KOPT-K1 (cell line): ENCODE data around the gene ATP6V0D1.
A peak's percentile ranks its signal among the peaks of the same experiment; 100 is the strongest.
"Not testable (repeated sequence)": the region's sequence is repeated elsewhere in the genome, so short reads cannot be mapped to it uniquely, and the experiment has no call there.

Experiments
- H3K27ac ChIP-seq: fragments of 200-600 bp; sonication (generic); 2 replicates; pipeline ENCODE4 v1.5.1; 2016; ENCODE audit warnings: antibody characterized with exemption, mild to moderate bottlenecking, low read depth, low read length; ENCODE audit not compliant: poor library complexity, severe bottlenecking
- H3K36me3 ChIP-seq: fragments of 200-600 bp; sonication (generic); 2 replicates; pipeline ENCODE4 v1.5.1; 2017; ENCODE audit warnings: antibody characterized with exemption, mild to moderate bottlenecking, low read length, moderate library complexity; ENCODE audit not compliant: insufficient read depth
- H3K9me3 ChIP-seq: fragments of 200-600 bp; sonication (generic); 2 replicates; pipeline ENCODE4 v1.5.1; 2017; ENCODE audit warnings: antibody characterized with exemption, low read length, mild to moderate bottlenecking; ENCODE audit not compliant: insufficient read depth, poor library complexity, severe bottlenecking

ATP6V0D1 gene

DNA sequence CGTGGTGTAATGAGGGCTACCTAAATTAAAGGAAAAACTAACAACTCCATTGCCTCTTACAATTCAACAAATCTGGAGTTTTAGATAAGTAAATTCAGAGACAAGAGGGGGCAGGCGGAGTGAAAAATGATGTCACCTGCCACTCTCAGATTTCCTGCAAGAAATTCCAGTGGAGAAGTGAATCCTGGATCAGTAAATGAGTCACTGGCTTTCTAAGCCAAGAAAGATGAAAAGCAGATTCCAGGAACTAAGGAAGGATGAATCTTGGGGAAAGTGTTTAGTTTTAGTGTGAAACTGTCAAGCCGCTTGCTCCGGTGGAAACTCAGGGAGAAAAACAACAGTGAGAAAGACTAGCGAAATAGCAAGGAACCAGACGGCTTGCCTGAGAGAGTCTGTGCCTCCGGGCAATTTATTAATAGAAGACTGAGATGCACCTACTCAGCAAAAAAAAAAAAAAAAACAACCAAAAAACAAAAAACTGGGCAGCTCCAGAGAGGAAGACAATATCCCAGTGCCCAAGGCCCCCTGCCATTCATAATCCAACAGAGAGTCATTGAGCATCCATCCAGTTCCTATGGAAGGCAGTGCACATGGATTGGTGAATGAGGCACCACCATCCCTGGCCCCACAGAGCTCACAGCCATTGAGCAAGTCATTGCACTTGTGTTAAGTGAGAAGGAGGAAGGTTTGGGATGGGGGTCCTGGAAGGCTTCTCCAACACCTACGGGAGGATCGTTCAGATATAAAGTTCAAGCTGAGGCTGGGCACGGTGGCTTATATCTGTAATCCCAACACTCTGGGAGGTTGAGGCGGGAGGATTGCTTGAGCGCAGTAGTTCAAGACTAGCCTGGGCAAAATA, 35.6 kb upstream of the ATP6V0D1 start:
- Histone ChIP-seq H3K27ac (no peak overlapping the region), H3K9me3 (no peaks in the 10 kb centered on the region), H3K36me3 (no peaks in the 10 kb centered on the region)

DNA sequence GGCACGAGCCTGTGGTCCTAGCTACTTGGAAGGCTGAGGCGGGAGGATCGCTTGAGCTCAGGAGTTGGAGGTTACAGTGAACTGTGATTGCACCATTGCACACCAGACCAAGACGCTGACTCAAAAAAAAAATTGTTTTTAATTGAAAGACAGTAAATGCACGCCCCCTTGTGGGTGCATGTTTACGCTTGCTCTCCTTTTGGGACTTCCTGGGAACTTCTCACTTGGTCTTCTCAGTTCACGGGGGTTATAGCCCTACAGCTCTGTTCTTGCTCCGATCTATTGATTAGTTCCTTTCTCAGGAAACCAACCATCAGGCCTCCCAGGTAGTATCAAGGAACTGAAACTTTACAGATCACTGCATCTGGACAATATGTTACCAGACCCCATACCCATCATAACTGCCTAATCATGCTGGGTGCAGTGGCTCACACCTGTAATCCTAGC, 33.4 kb upstream of the ATP6V0D1 start:
- H3K36me3 ChIP-seq: no peaks in the 10 kb centered on the region
- peak overlapping the region; percentile 26 for H3K27ac ChIP-seq
- no peaks in the 10 kb centered on the region for H3K9me3 ChIP-seq

DNA sequence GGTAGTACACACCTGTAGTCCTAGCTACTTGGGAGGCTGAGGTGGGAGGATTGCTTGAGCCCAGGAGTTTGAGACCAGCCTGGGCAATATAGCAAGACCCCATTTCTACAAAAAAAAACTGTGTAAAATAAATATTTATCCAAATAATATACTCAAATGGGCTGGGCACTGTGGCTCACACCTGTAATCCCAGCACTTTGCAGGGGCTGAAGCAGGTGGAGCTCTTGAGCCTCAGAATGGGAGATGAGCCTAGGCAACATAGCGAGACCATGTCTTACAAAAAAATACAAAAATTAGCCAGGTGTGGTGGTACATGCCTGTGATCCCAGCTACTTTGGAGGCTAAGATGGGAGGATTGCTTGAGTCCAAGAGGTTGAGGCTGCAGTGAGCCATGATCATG, 32.9 kb upstream of the ATP6V0D1 start:
- not testable (repeated sequence) for H3K27ac ChIP-seq, H3K36me3 ChIP-seq, H3K9me3 ChIP-seq

- Histone ChIP-seq H3K9me3 (no peaks in the 10 kb centered on the region), H3K36me3 (no peaks in the 10 kb centered on the region), H3K27ac (no peak overlapping the region)
Observed at GRCh38 chr16:67509016-67509415, 28.1 kb upstream of the ATP6V0D1 start.

- no peak overlapping the region for H3K27ac ChIP-seq
- H3K36me3 ChIP-seq: no peaks in the 10 kb centered on the region
- no peaks in the 10 kb centered on the region for H3K9me3 ChIP-seq
Observed at GRCh38 chr16:67506468-67506867, 25.5 kb upstream of the ATP6V0D1 start.

- Histone ChIP-seq H3K27ac (no peak overlapping the region), H3K36me3 (peaks cover under 1% of the 10 kb centered on the region; the same call in 1 of the 2 replicates), H3K9me3 (no peaks in the 10 kb centered on the region)
Observed at GRCh38 chr16:67504031-67505021, 23.4 kb upstream of the ATP6V0D1 start.

DNA sequence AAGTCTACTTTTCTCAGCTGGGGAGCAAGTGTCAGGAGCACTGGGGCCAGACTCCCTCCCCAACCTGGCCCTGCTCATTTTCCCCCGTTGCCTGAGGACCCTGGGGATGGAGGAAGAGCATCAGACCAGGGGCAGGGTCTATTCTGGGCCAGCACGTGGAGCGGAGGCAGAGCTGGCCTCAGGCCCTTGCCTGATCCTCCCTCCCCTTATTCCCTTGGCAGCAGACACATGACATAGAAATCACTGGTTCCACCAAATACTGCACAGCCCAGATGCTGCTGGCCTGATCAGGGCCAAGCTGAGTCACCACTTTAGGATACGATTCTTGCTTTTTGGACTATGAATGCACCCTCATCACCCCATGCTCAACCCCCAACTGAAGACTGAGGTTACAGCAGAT, 18.1 kb upstream of the ATP6V0D1 start:
- Histone ChIP-seq H3K27ac (no peak overlapping the region), H3K36me3 (peaks cover 7% of the 10 kb centered on the region; the same call in 1 of the 2 replicates), H3K9me3 (no peaks in the 10 kb centered on the region)

- H3K27ac ChIP-seq: no peak overlapping the region
- peaks cover 25% of the 10 kb centered on the region; the same call in 1 of the 2 replicates for H3K36me3 ChIP-seq
- no peaks in the 10 kb centered on the region for H3K9me3 ChIP-seq
Observed at GRCh38 chr16:67490335-67491096, 9.6 kb upstream of the ATP6V0D1 start.

DNA sequence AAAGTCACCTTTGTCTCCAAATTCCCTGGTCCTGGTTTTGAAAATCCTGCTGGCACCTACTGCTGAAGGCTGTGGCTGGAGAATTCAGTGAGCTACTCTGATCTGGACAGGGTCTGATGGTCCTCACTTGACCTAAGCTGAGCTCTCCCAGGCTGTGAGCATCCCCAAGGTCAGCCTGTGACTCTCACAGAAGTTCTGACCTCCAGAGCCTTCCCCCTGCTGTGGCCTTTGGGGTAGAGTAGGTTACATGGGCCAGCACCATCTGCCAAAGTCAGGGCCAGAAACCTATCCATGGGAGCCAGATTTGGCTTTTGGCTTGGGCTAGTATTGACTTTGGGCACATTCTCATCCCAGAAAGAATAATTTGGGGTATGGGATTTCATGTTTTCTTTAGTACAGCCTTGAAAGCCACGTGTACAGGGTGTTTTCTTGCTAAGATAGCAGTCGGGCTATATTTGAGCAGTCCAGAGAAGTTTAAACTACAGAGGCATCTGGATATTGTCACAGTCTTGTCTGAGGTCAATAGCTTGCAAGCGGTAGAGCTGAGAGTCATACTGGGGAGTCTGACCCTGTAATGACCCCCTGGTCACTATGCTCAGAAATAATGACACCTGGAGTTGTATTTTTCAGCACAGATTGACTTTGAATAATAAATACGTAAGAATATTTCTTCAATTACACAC, 8.6 kb upstream of the ATP6V0D1 start:
- Histone ChIP-seq H3K9me3 (no peaks in the 10 kb centered on the region), H3K27ac (no peak overlapping the region), H3K36me3 (peaks cover 32% of the 10 kb centered on the region)

DNA sequence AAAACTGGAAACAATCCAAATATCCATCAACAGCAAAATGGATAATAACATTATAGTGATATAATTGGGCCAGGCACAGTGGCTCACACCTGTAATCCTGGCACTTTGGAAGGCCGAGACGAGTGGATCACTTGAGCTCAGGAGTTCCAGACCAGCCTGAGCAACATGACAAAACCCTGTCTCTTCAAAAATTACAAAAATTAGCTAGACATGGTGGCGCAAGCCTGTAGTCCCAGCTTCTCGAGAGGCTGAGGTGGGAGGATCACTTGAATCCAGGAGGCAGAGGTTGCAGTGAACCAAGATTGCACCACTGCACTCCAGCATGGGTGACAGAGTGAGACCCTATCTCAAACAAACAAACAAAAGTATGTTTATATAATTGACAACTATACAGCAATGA, 6.6 kb upstream of the ATP6V0D1 start:
- not testable (repeated sequence) for H3K9me3 ChIP-seq, H3K27ac ChIP-seq
- peaks cover 34% of the 10 kb centered on the region for H3K36me3 ChIP-seq

- peaks cover 27% of the 10 kb centered on the region for H3K36me3 ChIP-seq
- H3K9me3 ChIP-seq: no peaks in the 10 kb centered on the region
- no peak overlapping the region for H3K27ac ChIP-seq
Observed at GRCh38 chr16:67486805-67487204, 5.8 kb upstream of the ATP6V0D1 start.

GRCh38 chr16:67483731-67484525, 3.0 kb upstream of the ATP6V0D1 start:
- no peaks in the 10 kb centered on the region for H3K9me3 ChIP-seq
- no peak overlapping the region for H3K27ac ChIP-seq
- H3K36me3 ChIP-seq: peaks cover 25% of the 10 kb centered on the region

DNA sequence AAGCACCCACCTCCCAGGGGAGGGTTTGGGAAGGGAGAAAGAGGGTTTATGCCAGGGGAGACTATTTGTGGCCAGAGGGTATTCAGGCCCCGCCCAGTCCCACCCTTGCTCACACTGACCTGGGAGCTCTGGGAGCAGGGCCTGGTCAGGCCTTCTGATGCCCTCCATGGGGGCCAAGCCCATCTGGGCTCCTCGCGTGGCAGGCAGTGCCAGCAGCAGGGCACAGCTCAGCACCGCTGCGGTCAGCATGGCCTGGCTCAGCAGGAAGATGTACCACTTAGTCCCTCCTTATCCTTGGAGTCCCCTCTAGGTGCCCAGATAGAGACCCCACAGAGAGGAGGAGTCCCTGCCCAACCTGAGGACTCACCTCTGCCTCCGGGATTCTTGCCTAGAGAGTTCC, 2.2 kb upstream of the ATP6V0D1 start, which contains the start of gene AGRP:
Gene AGRP, minus strand, starts transcription at position 398 of the 400 bp plus-strand sequence. Its CDS starts 149 bp downstream, at position 249.
- H3K9me3 ChIP-seq: no peaks in the 10 kb centered on the region
- H3K36me3 ChIP-seq: peaks cover 25% of the 10 kb centered on the region
- peak within 1 kb of the TSS; percentile 92 for H3K27ac ChIP-seq
